C4-2B (cell line): ENCODE results near the gene FSHB.

ENCODE experiments used
- H3K27ac ChIP-seq: fragments of 450-650 bp; 2 replicates; pipeline ENCODE4 v1.5.1; 2017
- CTCF ChIP-seq: fragments of 450-650 bp; conservative IDR thresholded peaks from 2 replicates; pipeline ENCODE4 v1.5.1; 2017; ENCODE audit warnings: mild to moderate bottlenecking
- ZFX ChIP-seq: fragments of 450-650 bp; IDR thresholded peaks from 2 replicates; pipeline ENCODE4 v1.6.1; 2017

FSHB gene

GRCh38 chr11:30270671-30271070, 39.9 kb downstream of the FSHB start:
- TF ChIP-seq ZFX: no peak
- no peak for TF ChIP-seq CTCF
- no peak overlapping the region for H3K27ac ChIP-seq

- TF ChIP-seq CTCF (no peak), ZFX (no peak)
- H3K27ac ChIP-seq: no peak overlapping the region
Observed at GRCh38 chr11:30277176-30277575, 46.4 kb downstream of the FSHB start.

- TF ChIP-seq ZFX (no peak), CTCF (no peak)
- no peak overlapping the region for H3K27ac ChIP-seq
Observed at GRCh38 chr11:30279796-30280195, 49.0 kb downstream of the FSHB start.

GRCh38 chr11:30281476-30282288, 50.9 kb downstream of the FSHB start:
- no peak for TF ChIP-seq ZFX
- no peak for TF ChIP-seq CTCF
- no peak overlapping the region for H3K27ac ChIP-seq

- TF ChIP-seq ZFX: no peak
- no peak for TF ChIP-seq CTCF
- H3K27ac ChIP-seq: no peak overlapping the region
Observed at GRCh38 chr11:30282289-30282631, 51.4 kb downstream of the FSHB start.
